OCI-LY7 (cell line): Measurements from ENCODE around the gene NCOA5. TPM values are rescaled to one million over a fixed set of nuclear protein-coding genes. Genes with fewer than 3 reads are reported as not detected.

Experiments
- Bru-seq: library from RNA; stranded (reverse); fragments of 400-500 nt; gene quantifications from one replicate; lab custom pipeline; 2021; lab: Mats Ljungman, UMichigan
- BruChase-seq, 2 experiments: library from RNA; stranded (reverse); fragments of 400-500 nt; gene quantifications; one replicate each; lab custom pipeline; 2021; lab: Mats Ljungman, UMichigan
- BruUV-seq: library from RNA; stranded (reverse); fragments of 400-500 nt; replicated peaks from 2 replicates; lab custom pipeline; 2021; lab: Mats Ljungman, UMichigan
- CTCF ChIA-PET: fragments of 300-600 bp; sonication (Branson Sonifier 250); formaldehyde crosslinking; loops from one replicate; lab custom pipeline; 2022; ENCODE audit warnings: antibody characterized with exemption; ENCODE audit not compliant: unreplicated experiment; lab: Charles Lee
- POLR2A ChIA-PET: fragments of 300-600 bp; sonication (Branson Sonifier 250); formaldehyde crosslinking; loops from one replicate; lab custom pipeline; 2022; ENCODE audit warnings: antibody characterized with exemption; lab: Charles Lee
- DNase-seq: peaks from one replicate; pipeline ENCODE4 v3.0.0-alpha.2; 2015; ENCODE audit warnings: low spot score
- H2AFZ ChIP-seq: fragments of 200-600 bp; sonication (generic), shearing (Covaris generic); 2 replicates; pipeline ENCODE4 v1.6.1; 2014; ENCODE audit warnings: mild to moderate bottlenecking, antibody characterized with exemption, low read length, moderate library complexity
- H3K27ac ChIP-seq: fragments of 200-600 bp; sonication (generic); 2 replicates; pipeline ENCODE4 v1.5.1; 2014; ENCODE audit warnings: mixed run types, low read depth, mild to moderate bottlenecking, moderate library complexity, low read length, inconsistent platforms; ENCODE audit not compliant: poor library complexity, severe bottlenecking
- H3K36me3 ChIP-seq: fragments of 200-600 bp; sonication (generic); 2 replicates; pipeline ENCODE4 v1.6.1; 2014; ENCODE audit warnings: mild to moderate bottlenecking, antibody characterized with exemption, low read length, moderate library complexity, mixed read lengths; ENCODE audit not compliant: insufficient read depth
- H3K4me1 ChIP-seq: fragments of 200-600 bp; sonication (generic); 2 replicates; pipeline ENCODE4 v1.5.1; 2014; ENCODE audit warnings: mild to moderate bottlenecking, low read length; ENCODE audit not compliant: insufficient read depth, poor library complexity, severe bottlenecking
- H3K4me2 ChIP-seq: fragments of 200-600 bp; sonication (generic); 2 replicates; pipeline ENCODE4 v1.6.1; 2014; ENCODE audit warnings: mild to moderate bottlenecking, low read length
- H3K4me3 ChIP-seq: fragments of 200-600 bp; sonication (generic); 2 replicates; pipeline ENCODE4 v1.5.1; 2014; ENCODE audit warnings: mild to moderate bottlenecking, low read depth, low read length; ENCODE audit not compliant: poor library complexity, severe bottlenecking
- H3K79me2 ChIP-seq: fragments of 200-600 bp; sonication (generic); 2 replicates; pipeline ENCODE4 v1.6.1; 2016; ENCODE audit warnings: low read depth, mild to moderate bottlenecking, low read length, moderate library complexity, mixed read lengths; ENCODE audit not compliant: insufficient read depth
- H3K9me2 ChIP-seq: fragments of 200-600 bp; sonication (generic); 2 replicates; pipeline ENCODE4 v1.6.1; 2016; ENCODE audit warnings: mild to moderate bottlenecking, low read length, mixed read lengths; ENCODE audit not compliant: insufficient read depth
- H3K9me3 ChIP-seq: fragments of 200-600 bp; sonication (generic); 2 replicates; pipeline ENCODE4 v1.6.1; 2014; ENCODE audit warnings: mild to moderate bottlenecking, mixed run types, low read length, mixed read lengths
- H4K20me1 ChIP-seq: fragments of 200-600 bp; sonication (generic); 2 replicates; pipeline ENCODE4 v1.6.1; 2014; ENCODE audit warnings: mild to moderate bottlenecking, antibody characterized with exemption, low read length, moderate library complexity, mixed read lengths; ENCODE audit not compliant: insufficient read depth
- CTCF ChIP-seq: fragments of 200-600 bp; sonication (generic); conservative IDR thresholded peaks from 2 replicates; pipeline ENCODE4 v1.5.1; 2014; ENCODE audit warnings: mild to moderate bottlenecking, antibody characterized with exemption, low read length, moderate library complexity, mixed read lengths
- EZH2phosphoT487 ChIP-seq: fragments of 200-600 bp; sonication (generic); IDR thresholded peaks from 2 replicates; pipeline ENCODE4 v1.6.1; 2018; ENCODE audit warnings: low read depth, borderline replicate concordance, mild to moderate bottlenecking, mixed run types, antibody characterized with exemption, low read length, moderate library complexity, mixed read lengths
- intact Hi-C: fragments of 100-400 bp; cut with micrococcal nuclease; formaldehyde crosslinking; loops from one replicate; pipeline ENCODE4 v1.10.0; 2022; ENCODE audit not compliant: unreplicated experiment
- long read RNA-seq: library from polyadenylated mRNA; stranded (forward); transcript quantifications from one replicate; pipeline ENCODE4 v2.0.0, GENCODE V29; 2022
- total RNA-seq, 2 experiments: library from RNA; depleted of rRNA in 1 of 2; stranded (reverse); fragments of >200 nt in 1 of 2; shearing (Covaris generic) in 1 of 2; gene quantifications; 2 replicates each; pipeline ENCODE4 v1.2.3, GENCODE V29; 2014 to 2022

Gene NCOA5
- 21.8 and 23.4 TPM in 2 replicates for total RNA-seq (2014; rRNA removed; shearing (Covaris generic))
- 29.1 and 33.7 TPM in 2 replicates for total RNA-seq (2022)
- Bru-seq, nascent RNA: percentile 93 among the genes with signal in this experiment
- percentile 78 among the genes with signal in this experiment for BruChase-seq, experiment 1, labeled RNA remaining after a 6-hour chase
- BruChase-seq, experiment 2, labeled RNA remaining after a 2-hour chase: percentile 89 among the genes with signal in this experiment
- long read RNA-seq, transcript NCOA5-201 (8 exons, 3,220 nt): major isoform, 26 of 69 reads
- long read RNA-seq, partial matches to known transcripts: 13 of 69 reads
- long read RNA-seq, other reads (novel, unspliced or antisense): 30 of 69 reads

GRCh38 chr20:46089417-46090388 is at the start of gene NCOA5:
TSS of gene NCOA5 (minus strand) at chr20:46089962. CDS start at chr20:46079424, 10,538 bp downstream.
- POLR2A ChIA-PET: no interaction called here
- no TSS peak for BruUV-seq

GRCh38 chr20:46139266-46139889 is 49.6 kb upstream of the NCOA5 start:
- Histone ChIP-seq H3K4me2 (no peak overlapping the region), H3K79me2 (no peaks in the 10 kb centered on the region), H4K20me1 (no peaks in the 10 kb centered on the region; the same call in 1 of the 2 replicates), H3K4me3 (no peak overlapping the region), H3K36me3 (no peaks in the 10 kb centered on the region), H3K4me1 (no peaks in the 10 kb centered on the region), H3K9me2 (no peaks in the 10 kb centered on the region), H3K27ac (no peak overlapping the region), H2AFZ (no peak overlapping the region), H3K9me3 (no peaks in the 10 kb centered on the region)
- BruUV-seq: no TSS peak
- TF ChIP-seq CTCF (no peak), EZH2phosphoT487 (no peak)
- intact Hi-C loops: no loop called here
- DNase-seq: no peak
- CTCF ChIA-PET: no interaction called here
- POLR2A ChIA-PET: no interaction called here

More at GRCh38 chr20:46089417-46090388, at the start of gene NCOA5:
- Histone ChIP-seq H3K4me3 (peak within 1 kb of the TSS; percentile 81), H3K4me2 (peak within 1 kb of the TSS; percentile 93), H3K4me1 (peaks cover 35% of the 10 kb centered on the region), H2AFZ (peak within 1 kb of the TSS; percentile 65; the same call in 1 of the 2 replicates), H3K79me2 (peaks cover 47% of the 10 kb centered on the region), H3K27ac (peak within 1 kb of the TSS; percentile 60), H3K9me3 (no peaks in the 10 kb centered on the region), H4K20me1 (peaks cover 32% of the 10 kb centered on the region), H3K9me2 (no peaks in the 10 kb centered on the region), H3K36me3 (peaks cover 8% of the 10 kb centered on the region; the same call in 1 of the 2 replicates)
- CTCF ChIA-PET: no interaction called here
- intact Hi-C loops: loop anchor here (1.0 to 2.0 kb wide), 3 partner anchors 29 to 117 kb away; partner anchors contain the start of genes CD40 and ZNF335
- TF ChIP-seq EZH2phosphoT487 (no peak), CTCF (peak; percentile 38; the same call in 1 of the 2 replicates)
- DNase-seq: peak; percentile 97
